ENCODE measurements around the gene CPA4. TPM values are rescaled to one million over a fixed set of nuclear protein-coding genes. Genes with fewer than 3 reads are reported as not detected.

CPA4 gene
- total RNA-seq, 2 donors from 2014 or later = 0.22 to 4.1 TPM

- peak overlapping the region; percentile 95 for H3K27ac Mint-ChIP-seq
- no peaks in the 10 kb centered on the region for H3K9me3 Mint-ChIP-seq
- peaks cover 3% of the 10 kb centered on the region for H3K27me3 Mint-ChIP-seq
- peak; percentile 38 for ATAC-seq (replicated peaks)
- H3K36me3 Mint-ChIP-seq (ENCODE audit: low read depth) = peaks cover 18% of the 10 kb centered on the region
- peak overlapping the region; percentile 87 for H3K4me3 Mint-ChIP-seq
- H3K4me1 Mint-ChIP-seq = peaks cover 29% of the 10 kb centered on the region
Observed at GRCh38 chr7:130365511-130366441, 72.8 kb downstream of the CPA4 start.

GRCh38 chr7:130366564-130366963, 73.6 kb downstream of the CPA4 start:
- H3K4me3 Mint-ChIP-seq = peak overlapping the region; percentile 87
- H3K27me3 Mint-ChIP-seq = no peaks in the 10 kb centered on the region
- H3K36me3 Mint-ChIP-seq (ENCODE audit: low read depth) = peaks cover 18% of the 10 kb centered on the region
- peak overlapping the region; percentile 95 for H3K27ac Mint-ChIP-seq
- H3K9me3 Mint-ChIP-seq = no peaks in the 10 kb centered on the region
- H3K4me1 Mint-ChIP-seq = peaks cover 29% of the 10 kb centered on the region
- ATAC-seq (replicated peaks) = no peak

DNA sequence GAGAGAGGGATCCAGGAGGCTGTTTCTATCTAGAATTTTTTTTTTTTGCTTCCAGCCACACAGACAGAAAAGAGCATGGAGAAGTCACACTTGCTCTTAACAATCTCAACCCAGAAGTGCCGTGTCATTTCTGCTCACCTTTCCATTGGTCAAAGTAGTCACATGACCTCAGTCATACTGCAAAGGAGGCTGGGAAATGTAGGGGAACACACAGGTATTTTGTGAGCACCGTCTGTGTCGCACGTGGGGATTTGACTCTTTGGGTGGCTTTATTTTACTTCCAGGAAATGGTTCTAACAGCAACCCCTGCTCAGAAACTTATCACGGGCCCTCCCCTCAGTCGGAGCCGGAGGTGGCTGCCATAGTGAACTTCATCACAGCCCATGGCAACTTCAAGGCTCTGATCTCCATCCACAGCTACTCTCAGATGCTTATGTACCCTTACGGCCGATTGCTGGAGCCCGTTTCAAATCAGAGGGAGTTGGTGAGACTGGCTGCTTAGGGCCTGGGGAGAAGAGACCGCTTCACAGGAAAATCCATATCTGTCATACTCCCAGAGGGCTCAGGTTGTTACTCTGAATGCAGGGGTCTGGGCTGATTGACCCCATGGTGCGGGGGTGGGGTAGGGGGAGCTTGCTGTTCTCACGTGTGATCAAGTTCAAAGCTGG, 74.3 kb downstream of the CPA4 start:
- H3K4me1 Mint-ChIP-seq = peaks cover 34% of the 10 kb centered on the region
- ATAC-seq (replicated peaks) = peak; percentile 41
- peak overlapping the region; percentile 87 for H3K4me3 Mint-ChIP-seq
- peaks cover 18% of the 10 kb centered on the region for H3K36me3 Mint-ChIP-seq (ENCODE audit: low read depth)
- no peaks in the 10 kb centered on the region for H3K27me3 Mint-ChIP-seq
- H3K9me3 Mint-ChIP-seq = no peaks in the 10 kb centered on the region
- H3K27ac Mint-ChIP-seq = peak overlapping the region; percentile 95

- no peaks in the 10 kb centered on the region for H3K9me3 Mint-ChIP-seq
- peaks cover 18% of the 10 kb centered on the region for H3K36me3 Mint-ChIP-seq (ENCODE audit: low read depth)
- ATAC-seq (replicated peaks) = no peak
- H3K27me3 Mint-ChIP-seq = no peaks in the 10 kb centered on the region
- H3K27ac Mint-ChIP-seq = peak overlapping the region; percentile 95
- H3K4me3 Mint-ChIP-seq = peak overlapping the region; percentile 87
- H3K4me1 Mint-ChIP-seq = peaks cover 34% of the 10 kb centered on the region
Observed at GRCh38 chr7:130367836-130368746, 75.1 kb downstream of the CPA4 start.

DNA sequence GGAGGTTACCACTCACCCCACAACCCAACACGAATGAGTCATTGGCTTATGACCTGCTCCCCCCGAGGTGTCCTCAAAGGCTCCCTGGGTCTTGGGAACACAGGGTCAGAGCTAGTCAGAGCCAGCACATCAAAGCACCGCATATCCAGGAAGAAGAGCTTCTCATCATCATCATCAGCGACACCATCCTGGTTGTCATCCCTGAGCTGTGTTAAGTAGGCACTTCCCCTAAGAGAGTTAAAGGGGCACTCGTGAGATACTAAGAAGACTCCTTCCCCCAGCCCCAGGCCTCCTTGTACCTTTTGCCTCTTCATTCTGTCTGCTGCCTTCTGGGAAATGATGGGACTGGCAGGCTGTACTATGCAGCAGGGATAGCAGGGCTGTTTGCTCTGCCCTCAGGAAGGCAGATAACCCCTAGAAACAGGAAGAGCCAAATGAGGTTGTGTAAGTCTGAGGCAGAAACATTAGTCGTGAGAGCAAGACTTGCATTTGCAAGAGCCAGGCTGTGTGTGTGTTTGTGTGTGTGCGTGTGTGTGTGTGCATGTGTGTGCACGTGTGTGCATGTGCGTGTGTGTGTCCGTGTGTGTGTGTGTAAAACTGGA, 76.2 kb downstream of the CPA4 start:
- peak overlapping the region; percentile 95 for H3K27ac Mint-ChIP-seq
- ATAC-seq (replicated peaks) = peak; percentile 50
- peak overlapping the region; percentile 87 for H3K4me3 Mint-ChIP-seq

GRCh38 chr7:130369831-130370550, 77.0 kb downstream of the CPA4 start:
- Mint-ChIP-seq H3K9me3 (no peaks in the 10 kb centered on the region), H3K4me1 (peaks cover 34% of the 10 kb centered on the region), H3K36me3 (ENCODE audit: low read depth) (peaks cover 18% of the 10 kb centered on the region), H3K4me3 (peak overlapping the region; percentile 87), H3K27ac (peak overlapping the region; percentile 95), H3K27me3 (no peaks in the 10 kb centered on the region)
- no peak for ATAC-seq (replicated peaks)

More for the DNA sequence above, 76.2 kb downstream of the CPA4 start:
- Mint-ChIP-seq H3K27me3 (no peaks in the 10 kb centered on the region), H3K4me1 (peaks cover 34% of the 10 kb centered on the region), H3K9me3 (no peaks in the 10 kb centered on the region), H3K36me3 (ENCODE audit: low read depth) (peaks cover 18% of the 10 kb centered on the region)

GRCh38 chr7:130371046-130371445, 78.1 kb downstream of the CPA4 start:
- no peaks in the 10 kb centered on the region for H3K27me3 Mint-ChIP-seq
- peaks cover 18% of the 10 kb centered on the region for H3K36me3 Mint-ChIP-seq (ENCODE audit: low read depth)
- H3K4me3 Mint-ChIP-seq = no peak overlapping the region
- H3K4me1 Mint-ChIP-seq = peaks cover 29% of the 10 kb centered on the region
- H3K27ac Mint-ChIP-seq = no peak overlapping the region
- ATAC-seq (replicated peaks) = no peak
- peaks cover under 1% of the 10 kb centered on the region for H3K9me3 Mint-ChIP-seq

DNA sequence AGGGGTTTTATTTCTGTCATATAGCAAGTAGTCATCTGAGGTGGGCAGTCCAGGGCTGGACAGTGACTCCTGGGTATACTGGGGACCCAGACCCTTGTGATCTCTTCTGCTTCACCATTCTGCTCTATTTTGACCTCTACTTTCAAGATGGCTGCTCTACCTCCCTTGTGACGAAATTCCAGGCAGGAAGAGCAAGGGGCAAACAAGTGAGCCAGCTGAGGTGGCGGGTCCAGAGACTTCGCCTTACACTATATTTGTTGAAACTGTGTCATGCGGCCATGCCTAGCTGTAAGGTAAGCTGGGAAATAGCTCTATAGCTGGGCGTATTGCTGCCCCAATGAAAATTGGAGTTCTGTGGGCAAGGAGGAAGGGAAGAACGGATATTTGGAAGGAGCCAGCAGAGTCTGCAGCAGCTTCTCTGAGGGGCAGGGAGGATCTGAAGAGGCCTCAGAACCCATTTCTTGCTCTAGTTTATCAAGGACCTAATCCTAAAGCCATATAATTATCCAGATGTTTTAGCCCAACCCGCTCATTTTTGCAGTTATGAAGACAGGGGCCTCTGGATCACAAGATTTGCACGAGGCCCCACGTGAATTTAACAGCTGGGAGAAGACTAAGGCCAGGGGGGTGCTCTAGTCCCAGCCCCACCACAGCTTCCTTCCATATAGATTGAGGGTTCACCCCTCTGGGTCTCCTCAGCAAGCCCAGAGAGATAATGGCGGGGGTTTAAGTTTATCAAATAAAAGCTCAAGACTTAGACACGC, 79.6 kb downstream of the CPA4 start:
- peaks cover 10% of the 10 kb centered on the region for H3K36me3 Mint-ChIP-seq (ENCODE audit: low read depth)
- H3K27ac Mint-ChIP-seq = peak overlapping the region; percentile 0
- no peak for ATAC-seq (replicated peaks)
- H3K27me3 Mint-ChIP-seq = no peaks in the 10 kb centered on the region
- H3K4me1 Mint-ChIP-seq = peaks cover 21% of the 10 kb centered on the region
- no peak overlapping the region for H3K4me3 Mint-ChIP-seq
- peaks cover 8% of the 10 kb centered on the region for H3K9me3 Mint-ChIP-seq

Other genes with a start within 250 kb of the CPA4 start
- 10 to 100 TPM; 22.6 to 33.7 TPM for gene ZC3HC1, start 241.8 kb upstream of the CPA4 start, total RNA-seq
- gene KLHDC10, start 222.6 kb upstream of the CPA4 start, total RNA-seq = 10 to 100 TPM; 16.2 to 21.3 TPM
- 10 to 100 TPM; 39.9 to 47.0 TPM for gene TMEM209, start 87.8 kb upstream of the CPA4 start, total RNA-seq
- not detected for gene SSMEM1, start 85.3 kb upstream of the CPA4 start, total RNA-seq
- under 1 TPM in 1 of 2 donors, not detected in 1; 0.56 TPM for gene CPA2, start 26.3 kb upstream of the CPA4 start, total RNA-seq
- gene CPA5, start 51.7 kb downstream of the CPA4 start, total RNA-seq = 10 to 100 TPM in 1 of 2 donors, 1 to 10 TPM in 1; 3.3 to 27.6 TPM
- not detected for gene CPA1, start 87.3 kb downstream of the CPA4 start, total RNA-seq
- gene CEP41, start 147.9 kb downstream of the CPA4 start, total RNA-seq = 10 to 100 TPM in 1 of 2 donors, 1 to 10 TPM in 1; 8.3 to 14.0 TPM
- 1 to 10 TPM in 1 of 2 donors, under 1 TPM in 1; 0.99 to 1.5 TPM for gene MEST, start 198.9 kb downstream of the CPA4 start, total RNA-seq

All from activated T-helper 17 cell treated with anti-CD3 and anti-CD28 coated beads, Interleukin-2, amount 50 U/mL, for 72 hours (primary cell).